NCI-H2227 (cell line): ENCODE results near the gene PGGHG.
"Not testable (repeated sequence)": the region's sequence is repeated elsewhere in the genome, so short reads cannot be mapped to it uniquely, and the experiment has no call there.

Source experiments
- DNase-seq: peaks from one replicate; lab custom pipeline; 2025; ENCODE audit not compliant: unreplicated experiment; lab: John Stamatoyannopoulos, UW

PGGHG gene

GRCh38 chr11:268716-269145 lies 20.2 kb upstream of the PGGHG start:
- DNase-seq: not testable (repeated sequence)

GRCh38 chr11:269146-269890 lies 19.6 kb upstream of the PGGHG start:
- no peak for DNase-seq

GRCh38 chr11:270451-271318 lies 18.2 kb upstream of the PGGHG start:
- no peak for DNase-seq

- no peak for DNase-seq
Observed at GRCh38 chr11:271319-271715, 17.6 kb upstream of the PGGHG start.

- DNase-seq: no peak
Observed at GRCh38 chr11:272195-272930, 16.6 kb upstream of the PGGHG start.

- DNase-seq: no peak
Observed at GRCh38 chr11:272931-273198, 16.1 kb upstream of the PGGHG start.

GRCh38 chr11:276219-276618 lies 12.7 kb upstream of the PGGHG start:
- no peak for DNase-seq

GRCh38 chr11:278001-278951 lies 10.7 kb upstream of the PGGHG start, which contains the start of gene NLRP6:
TSS of gene NLRP6 (plus strand) at chr11:278407. CDS start at chr11:278570, 163 bp downstream.
- no peak for DNase-seq

- DNase-seq: no peak
Observed at GRCh38 chr11:279040-279965, 9.6 kb upstream of the PGGHG start.

GRCh38 chr11:279966-280705 lies 8.8 kb upstream of the PGGHG start:
- DNase-seq: peak; percentile 59

GRCh38 chr11:280706-281485 lies 8.0 kb upstream of the PGGHG start:
- DNase-seq: no peak

GRCh38 chr11:281486-282161 lies 7.3 kb upstream of the PGGHG start:
- DNase-seq: no peak

- DNase-seq: no peak
Observed at GRCh38 chr11:282171-282570, 6.8 kb upstream of the PGGHG start.

GRCh38 chr11:282630-283360 lies 6.1 kb upstream of the PGGHG start:
- no peak for DNase-seq

GRCh38 chr11:283405-284104 lies 5.4 kb upstream of the PGGHG start:
- DNase-seq: no peak
